OCI-LY7 (cell line): ENCODE data around the gene CHPF2. TPM values are rescaled to one million over a fixed set of nuclear protein-coding genes. Genes with fewer than 3 reads are reported as not detected.

Experiments used
- BruUV-seq: library from RNA; stranded (reverse); fragments of 400-500 nt; replicated peaks from 2 replicates; lab custom pipeline; 2021; lab: Mats Ljungman, UMichigan
- CTCF ChIA-PET: fragments of 300-600 bp; sonication (Branson Sonifier 250); formaldehyde crosslinking; loops from one replicate; lab custom pipeline; 2022; ENCODE audit warnings: antibody characterized with exemption; ENCODE audit not compliant: unreplicated experiment; lab: Charles Lee
- POLR2A ChIA-PET: fragments of 300-600 bp; sonication (Branson Sonifier 250); formaldehyde crosslinking; loops from one replicate; lab custom pipeline; 2022; ENCODE audit warnings: antibody characterized with exemption; lab: Charles Lee
- DNase-seq: peaks from one replicate; pipeline ENCODE4 v3.0.0-alpha.2; 2015; ENCODE audit warnings: low spot score
- H2AFZ ChIP-seq: fragments of 200-600 bp; sonication (generic), shearing (Covaris generic); 2 replicates; pipeline ENCODE4 v1.6.1; 2014; ENCODE audit warnings: mild to moderate bottlenecking, antibody characterized with exemption, low read length, moderate library complexity
- H3K27ac ChIP-seq: fragments of 200-600 bp; sonication (generic); 2 replicates; pipeline ENCODE4 v1.5.1; 2014; ENCODE audit warnings: mixed run types, low read depth, mild to moderate bottlenecking, moderate library complexity, low read length, inconsistent platforms; ENCODE audit not compliant: poor library complexity, severe bottlenecking
- H3K36me3 ChIP-seq: fragments of 200-600 bp; sonication (generic); 2 replicates; pipeline ENCODE4 v1.6.1; 2014; ENCODE audit warnings: mild to moderate bottlenecking, antibody characterized with exemption, low read length, moderate library complexity, mixed read lengths; ENCODE audit not compliant: insufficient read depth
- H3K4me1 ChIP-seq: fragments of 200-600 bp; sonication (generic); 2 replicates; pipeline ENCODE4 v1.5.1; 2014; ENCODE audit warnings: mild to moderate bottlenecking, low read length; ENCODE audit not compliant: insufficient read depth, poor library complexity, severe bottlenecking
- H3K4me2 ChIP-seq: fragments of 200-600 bp; sonication (generic); 2 replicates; pipeline ENCODE4 v1.6.1; 2014; ENCODE audit warnings: mild to moderate bottlenecking, low read length
- H3K4me3 ChIP-seq: fragments of 200-600 bp; sonication (generic); 2 replicates; pipeline ENCODE4 v1.5.1; 2014; ENCODE audit warnings: mild to moderate bottlenecking, low read depth, low read length; ENCODE audit not compliant: poor library complexity, severe bottlenecking
- H3K79me2 ChIP-seq: fragments of 200-600 bp; sonication (generic); 2 replicates; pipeline ENCODE4 v1.6.1; 2016; ENCODE audit warnings: low read depth, mild to moderate bottlenecking, low read length, moderate library complexity, mixed read lengths; ENCODE audit not compliant: insufficient read depth
- H3K9me2 ChIP-seq: fragments of 200-600 bp; sonication (generic); 2 replicates; pipeline ENCODE4 v1.6.1; 2016; ENCODE audit warnings: mild to moderate bottlenecking, low read length, mixed read lengths; ENCODE audit not compliant: insufficient read depth
- H3K9me3 ChIP-seq: fragments of 200-600 bp; sonication (generic); 2 replicates; pipeline ENCODE4 v1.6.1; 2014; ENCODE audit warnings: mild to moderate bottlenecking, mixed run types, low read length, mixed read lengths
- H4K20me1 ChIP-seq: fragments of 200-600 bp; sonication (generic); 2 replicates; pipeline ENCODE4 v1.6.1; 2014; ENCODE audit warnings: mild to moderate bottlenecking, antibody characterized with exemption, low read length, moderate library complexity, mixed read lengths; ENCODE audit not compliant: insufficient read depth
- CTCF ChIP-seq: fragments of 200-600 bp; sonication (generic); conservative IDR thresholded peaks from 2 replicates; pipeline ENCODE4 v1.5.1; 2014; ENCODE audit warnings: mild to moderate bottlenecking, antibody characterized with exemption, low read length, moderate library complexity, mixed read lengths
- EZH2phosphoT487 ChIP-seq: fragments of 200-600 bp; sonication (generic); IDR thresholded peaks from 2 replicates; pipeline ENCODE4 v1.6.1; 2018; ENCODE audit warnings: low read depth, borderline replicate concordance, mild to moderate bottlenecking, mixed run types, antibody characterized with exemption, low read length, moderate library complexity, mixed read lengths
- intact Hi-C: fragments of 100-400 bp; cut with micrococcal nuclease; formaldehyde crosslinking; loops from one replicate; pipeline ENCODE4 v1.10.0; 2022; ENCODE audit not compliant: unreplicated experiment
- total RNA-seq, 2 experiments: library from RNA; depleted of rRNA in 1 of 2; stranded (reverse); fragments of >200 nt in 1 of 2; shearing (Covaris generic) in 1 of 2; gene quantifications; 2 replicates each; pipeline ENCODE4 v1.2.3, GENCODE V29; 2014 to 2022

Gene CHPF2
- total RNA-seq, 2 experiments from 2014 or later, result 27.0 to 29.8 TPM

- Histone ChIP-seq H3K27ac (no peak overlapping the region), H2AFZ (no peak overlapping the region), H3K9me2 (no peaks in the 10 kb centered on the region), H4K20me1 (no peaks in the 10 kb centered on the region), H3K4me3 (no peak overlapping the region), H3K9me3 (no peaks in the 10 kb centered on the region), H3K79me2 (no peaks in the 10 kb centered on the region), H3K4me1 (peaks cover 7% of the 10 kb centered on the region), H3K36me3 (no peaks in the 10 kb centered on the region), H3K4me2 (peak overlapping the region; percentile 24; the same call in 1 of the 2 replicates)
- CTCF ChIA-PET, result no interaction called here
- TF ChIP-seq CTCF (no peak), EZH2phosphoT487 (no peak)
- DNase-seq, result no peak
- intact Hi-C loops, result no loop called here
- POLR2A ChIA-PET, result no interaction called here
- BruUV-seq, result no TSS peak
Measured at GRCh38 chr7:151188252-151188542, 44.1 kb upstream of the CHPF2 start.

- Histone ChIP-seq H3K27ac (no peak overlapping the region), H3K36me3 (no peaks in the 10 kb centered on the region), H3K9me3 (no peaks in the 10 kb centered on the region), H4K20me1 (no peaks in the 10 kb centered on the region), H3K4me3 (no peak overlapping the region), H2AFZ (no peak overlapping the region), H3K4me1 (peaks cover 7% of the 10 kb centered on the region), H3K79me2 (no peaks in the 10 kb centered on the region), H3K9me2 (no peaks in the 10 kb centered on the region), H3K4me2 (no peak overlapping the region)
- ChIA-PET CTCF (no interaction called here), POLR2A (no interaction called here)
- no peak for TF ChIP-seq EZH2phosphoT487
- no peak for TF ChIP-seq CTCF
- intact Hi-C loops, result no loop called here
- DNase-seq, result no peak
- BruUV-seq, result no TSS peak
Measured at GRCh38 chr7:151189038-151189437, 43.2 kb upstream of the CHPF2 start.

GRCh38 chr7:151191544-151191943, 40.7 kb upstream of the CHPF2 start:
- POLR2A ChIA-PET, result no interaction called here
- CTCF ChIA-PET, result no interaction called here
- Histone ChIP-seq H2AFZ (no peak overlapping the region), H3K79me2 (no peaks in the 10 kb centered on the region), H3K4me2 (no peak overlapping the region), H4K20me1 (no peaks in the 10 kb centered on the region), H3K36me3 (no peaks in the 10 kb centered on the region), H3K27ac (no peak overlapping the region), H3K4me3 (no peak overlapping the region), H3K4me1 (peaks cover 7% of the 10 kb centered on the region), H3K9me2 (no peaks in the 10 kb centered on the region), H3K9me3 (no peaks in the 10 kb centered on the region)
- TF ChIP-seq CTCF (no peak), EZH2phosphoT487 (no peak)
- BruUV-seq, result no TSS peak
- intact Hi-C loops, result no loop called here
- no peak for DNase-seq
